ENCODE results near the gene ZNF799.

DNA sequence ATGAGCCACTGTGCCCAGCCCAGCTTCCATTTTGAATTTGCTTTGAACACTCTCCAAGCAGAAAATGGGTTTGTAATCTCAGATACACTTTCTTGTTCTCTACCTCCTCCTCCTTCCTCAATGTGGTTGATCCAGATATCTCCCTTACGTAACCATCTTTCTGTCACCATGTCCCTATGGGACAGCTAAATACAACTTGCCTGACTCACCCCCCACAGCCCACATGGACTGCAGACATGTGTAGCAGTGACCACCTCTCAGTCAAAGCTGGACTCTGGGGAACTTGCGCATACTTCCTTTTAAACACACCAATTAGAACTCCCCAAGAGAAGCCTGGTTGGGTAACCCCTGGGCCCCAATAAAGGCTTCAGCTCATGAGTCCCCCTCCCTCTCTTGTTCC, 10.8 kb upstream of the ZNF799 start:
- TF ChIP-seq ZFP30 (CRISPR knock-in tag; IDR thresholded peaks at IDR 0.05), result no peak
- no peak for TF ChIP-seq TOX (CRISPR knock-in tag; IDR thresholded peaks at IDR 0.05; ENCODE audit: borderline replicate concordance)
- no peak for TF ChIP-seq OSR1 (CRISPR knock-in tag; IDR thresholded peaks at IDR 0.05)
- no peak for TF ChIP-seq ARNTL (CRISPR knock-in tag; IDR thresholded peaks at IDR 0.05; ENCODE audit: borderline replicate concordance, low read depth)
- no peak for TF ChIP-seq ISL1 (CRISPR knock-in tag; IDR thresholded peaks at IDR 0.05)
